Right cardiac atrium (tissue), 5 donors: ENCODE measurements around the gene RASSF4. TPM values are rescaled to one million over a fixed set of nuclear protein-coding genes. Genes with fewer than 3 reads are reported as not detected.
A peak's percentile ranks its signal among the peaks of the same experiment; 100 is the strongest.

Experiments
- ATAC-seq, 2 donors: fragments of 200-7000 bp; cut with Tn5 transposase; one replicate each; pipeline versions ENCODE4 v1.8.0 to v1.9.1; 2020; ENCODE audit warnings: moderate library complexity in 2 of 2, mild to moderate bottlenecking in 1 of 2
- DNase-seq, 3 donors: peaks; one replicate each; pipeline ENCODE4 v3.0.0-alpha.2; 2020
- H3K27ac ChIP-seq: one replicate; pipeline ENCODE4 v1.5.1; 2013; ENCODE audit warnings: mild to moderate bottlenecking, low read length, control low read depth, moderate library complexity
- H3K27me3 ChIP-seq: one replicate; pipeline ENCODE4 v1.6.1; 2013; ENCODE audit not compliant: control insufficient read depth, insufficient read depth
- H3K4me1 ChIP-seq: one replicate; pipeline ENCODE4 v1.6.1; 2013; ENCODE audit warnings: low read length; ENCODE audit not compliant: control insufficient read depth, insufficient read depth
- H3K4me3 ChIP-seq: one replicate; pipeline ENCODE4 v1.5.1; 2013; ENCODE audit warnings: low read length, control low read depth
- H3K9me3 ChIP-seq: one replicate; pipeline ENCODE4 v1.6.1; 2013; ENCODE audit warnings: low read length; ENCODE audit not compliant: control insufficient read depth
- WGBS: extraction: QIAGEN DNeasy Blood & Tissue Kit; methylation state at CpG from one replicate; pipeline ENCODE4 v1.1.7; 2013; 5-methylcytosine and 5-hydroxymethylcytosine counted together
- intact Hi-C, 4 donors: fragments of 100-400 bp; cut with DNase I; formaldehyde crosslinking; loops; one replicate each; pipeline versions ENCODE4 v1.11.0 to v1.14.0; 2022 to 2023
- polyA plus RNA-seq: library from polyadenylated mRNA; stranded (reverse); fragments of 200-250 nt; gene quantifications from one replicate; pipeline ENCODE4 v1.2.3, GENCODE V29; 2013
- total RNA-seq, 4 donors: library from RNA; stranded (reverse); fragmentation: NEBNext Ultra II Directional; extraction: Animal tissue kit (Norgen Biotek cat#: 25700); gene quantifications; one replicate each; pipeline ENCODE4 v1.2.1, GENCODE V29; 2021
- donor health status: healthy with polysubstance abuse.
- donor health status: DM: no; HTN: yes; CAD: no.
- donor health status: DM: no; HTN: no; CAD: no.
- donor health status: DM: no; HTN: yes; CAD: no; lungs with severe emphysema.
- donor health status: DM: yes; HTN: yes; CAD: no.

The RASSF4 gene
- total and polyA plus RNA-seq, 5 donors, result 45.4 to 92.1 (median 71.3) TPM

- Histone ChIP-seq H3K27me3 (no peaks in the 10 kb centered on the region), H3K4me3 (no peak overlapping the region), H3K27ac (no peak overlapping the region), H3K4me1 (peaks cover 16% of the 10 kb centered on the region), H3K9me3 (no peaks in the 10 kb centered on the region)
- peak in 1 of 3 donors; percentile 52 for DNase-seq
- intact Hi-C loops, result no loop called here
- peak in 1 of 2 donors; percentile 19 for ATAC-seq
- 63% methylated on average over 3 of the region's 3 CpGs for WGBS
Observed at GRCh38 chr10:44949915-44950314, 9.7 kb upstream of the RASSF4 start.

- H3K4me3 ChIP-seq, result no peak overlapping the region
- ATAC-seq (no peak), DNase-seq (no peak)
- H3K27ac ChIP-seq, result no peak overlapping the region
- no peaks in the 10 kb centered on the region for H3K27me3 ChIP-seq
- intact Hi-C loops, result no loop called here
- H3K4me1 ChIP-seq, result peaks cover 16% of the 10 kb centered on the region
- 82% methylated on average over 10 of the region's 10 CpGs for WGBS
- H3K9me3 ChIP-seq, result no peaks in the 10 kb centered on the region
Observed at GRCh38 chr10:44950326-44951225, 9.0 kb upstream of the RASSF4 start.

GRCh38 chr10:44951576-44952226 is 7.9 kb upstream of the RASSF4 start:
- Histone ChIP-seq H3K9me3 (no peaks in the 10 kb centered on the region), H3K27ac (no peak overlapping the region), H3K27me3 (no peaks in the 10 kb centered on the region), H3K4me3 (no peak overlapping the region), H3K4me1 (peaks cover 16% of the 10 kb centered on the region)
- DNase-seq, result peak in 1 of 3 donors; percentile 63
- no peak for ATAC-seq
- intact Hi-C loops, result no loop called here
- WGBS, result 70% methylated on average over 7 of the region's 7 CpGs

GRCh38 chr10:44952779-44953231 is 6.8 kb upstream of the RASSF4 start:
- Histone ChIP-seq H3K27ac (no peak overlapping the region), H3K9me3 (no peaks in the 10 kb centered on the region), H3K4me3 (no peak overlapping the region), H3K4me1 (peaks cover 22% of the 10 kb centered on the region), H3K27me3 (no peaks in the 10 kb centered on the region)
- intact Hi-C loops, result no loop called here
- DNase-seq (no peak), ATAC-seq (no peak)
- 32% methylated on average over 2 of the region's 2 CpGs for WGBS

- no peaks in the 10 kb centered on the region for H3K27me3 ChIP-seq
- DNase-seq (no peak), ATAC-seq (no peak)
- intact Hi-C loops, result no loop called here
- no peaks in the 10 kb centered on the region for H3K9me3 ChIP-seq
- no peak overlapping the region for H3K27ac ChIP-seq
- no peak overlapping the region for H3K4me3 ChIP-seq
- H3K4me1 ChIP-seq, result peaks cover 23% of the 10 kb centered on the region
Observed at GRCh38 chr10:44954042-44954441, 5.6 kb upstream of the RASSF4 start.

- H3K27ac ChIP-seq, result no peak overlapping the region
Observed at GRCh38 chr10:44954962-44955361, 4.6 kb upstream of the RASSF4 start.

GRCh38 chr10:44955413-44956070 is 4.1 kb upstream of the RASSF4 start:
- no peaks in the 10 kb centered on the region for H3K27me3 ChIP-seq
- peak in 2 of 3 donors; percentile 49 to 73 for DNase-seq
- WGBS, result 72% methylated on average over 8 of the region's 8 CpGs
- intact Hi-C loops, result no loop called here
- peaks cover 22% of the 10 kb centered on the region for H3K4me1 ChIP-seq
- H3K9me3 ChIP-seq, result no peaks in the 10 kb centered on the region
- no peak for ATAC-seq
- no peak overlapping the region for H3K4me3 ChIP-seq
- no peak overlapping the region for H3K27ac ChIP-seq

More at GRCh38 chr10:44954962-44955361, 4.6 kb upstream of the RASSF4 start:
- ATAC-seq, result no peak
- Histone ChIP-seq H3K9me3 (no peaks in the 10 kb centered on the region), H3K27me3 (no peaks in the 10 kb centered on the region), H3K4me3 (no peak overlapping the region), H3K4me1 (peaks cover 22% of the 10 kb centered on the region)
- DNase-seq, result no peak
- intact Hi-C loops, result no loop called here

GRCh38 chr10:44956226-44956625 is 3.4 kb upstream of the RASSF4 start:
- Histone ChIP-seq H3K9me3 (no peaks in the 10 kb centered on the region), H3K4me1 (peaks cover 18% of the 10 kb centered on the region), H3K4me3 (no peak overlapping the region), H3K27me3 (no peaks in the 10 kb centered on the region), H3K27ac (peak overlapping the region; percentile 5)
- DNase-seq (no peak), ATAC-seq (no peak)
- 85% methylated on average over 4 of the region's 4 CpGs for WGBS
- intact Hi-C loops, result no loop called here

GRCh38 chr10:44956717-44957706 is 2.6 kb upstream of the RASSF4 start:
- 88% methylated on average over 4 of the region's 4 CpGs for WGBS

GRCh38 chr10:44958196-44958897 is 1.3 kb upstream of the RASSF4 start:
- Histone ChIP-seq H3K4me1 (peaks cover 27% of the 10 kb centered on the region), H3K9me3 (no peaks in the 10 kb centered on the region), H3K27ac (peak overlapping the region; percentile 92), H3K4me3 (peak overlapping the region; percentile 56), H3K27me3 (no peaks in the 10 kb centered on the region)
- DNase-seq, result peak in 1 of 3 donors; percentile 36
- intact Hi-C loops, result no loop called here
- WGBS, result 26% methylated on average over 5 of the region's 5 CpGs
- ATAC-seq, result peak; percentile 53 to 75

More at GRCh38 chr10:44956717-44957706, 2.6 kb upstream of the RASSF4 start:
- no peak overlapping the region for H3K4me3 ChIP-seq
- H3K27me3 ChIP-seq, result no peaks in the 10 kb centered on the region
- ATAC-seq (no peak), DNase-seq (no peak)
- intact Hi-C loops, result no loop called here
- H3K9me3 ChIP-seq, result no peaks in the 10 kb centered on the region
- H3K4me1 ChIP-seq, result peaks cover 21% of the 10 kb centered on the region
- H3K27ac ChIP-seq, result peak overlapping the region; percentile 60
